Measurements from ENCODE around the gene TTLL4.

DNA sequence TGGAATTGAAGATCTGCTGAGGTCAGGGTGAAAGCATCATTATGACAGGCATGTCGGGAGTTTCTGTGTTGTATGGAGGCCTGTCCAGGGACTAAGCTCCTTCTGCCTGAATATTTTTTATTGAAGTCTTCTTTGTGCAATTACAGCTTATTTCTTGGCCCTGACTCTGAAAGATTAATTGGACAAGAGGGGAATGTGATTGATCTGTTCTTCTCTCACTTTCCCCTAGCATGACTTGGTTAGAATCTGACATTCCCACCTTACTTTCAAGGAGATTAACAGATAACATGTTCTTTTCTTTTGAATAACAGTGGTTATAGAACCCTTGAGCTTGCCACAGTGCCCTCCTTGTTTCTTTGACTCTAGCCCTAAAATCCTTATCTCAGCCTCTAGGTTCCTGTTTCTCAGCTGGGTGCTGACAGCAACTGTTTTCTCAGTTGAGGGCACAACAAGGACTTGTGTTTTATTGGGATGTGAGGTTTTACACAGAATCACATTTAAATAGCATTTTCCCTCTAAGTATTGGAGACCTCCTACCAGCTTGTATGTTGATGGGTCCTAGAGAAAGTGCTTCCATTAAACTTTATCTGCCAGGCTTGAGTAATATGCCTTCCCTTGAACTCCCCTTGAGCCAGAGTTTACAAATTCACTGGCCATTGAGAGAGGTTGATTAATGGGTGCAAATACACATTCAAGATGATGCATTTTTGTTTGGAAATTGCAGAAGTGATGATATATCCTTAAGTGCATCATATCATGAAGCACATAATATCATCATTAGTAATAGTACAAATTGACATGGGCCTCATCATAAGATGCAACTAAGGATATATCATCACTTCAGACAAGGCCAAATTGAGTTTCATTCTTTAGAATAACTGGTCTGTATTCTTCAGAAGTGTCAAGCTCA, 12.5 kb downstream of the TTLL4 start:
- TF ChIP-seq CTCF (IDR thresholded peaks at IDR 0.05; ENCODE audit: low read depth, low read length): no peak
- no peak for TF ChIP-seq POLR2A (IDR thresholded peaks at IDR 0.05; ENCODE audit: extremely low read depth, insufficient read length)
- TF ChIP-seq MYC (IDR thresholded peaks at IDR 0.05; ENCODE audit: low read depth, low read length): no peak
- TF ChIP-seq, protein P1, sequence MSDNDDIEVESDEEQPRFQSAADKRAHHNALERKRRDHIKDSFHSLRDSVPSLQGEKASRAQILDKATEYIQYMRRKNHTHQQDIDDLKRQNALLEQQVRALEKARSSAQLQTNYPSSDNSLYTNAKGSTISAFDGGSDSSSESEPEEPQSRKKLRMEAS (IDR thresholded peaks at IDR 0.05; ENCODE audit: low read depth, low read length): no peak

All from NB4 (cell line).